HG03439 (cell line): ENCODE measurements around the gene HLA-DMB.

Experiments
- ATAC-seq: cut with Tn5 transposase; IDR thresholded peaks from one replicate; pipeline ENCODE4 v1.9.1; 2021; ENCODE audit warnings: mild to moderate bottlenecking, moderate library complexity; ENCODE audit not compliant: unreplicated experiment

HLA-DMB gene

DNA sequence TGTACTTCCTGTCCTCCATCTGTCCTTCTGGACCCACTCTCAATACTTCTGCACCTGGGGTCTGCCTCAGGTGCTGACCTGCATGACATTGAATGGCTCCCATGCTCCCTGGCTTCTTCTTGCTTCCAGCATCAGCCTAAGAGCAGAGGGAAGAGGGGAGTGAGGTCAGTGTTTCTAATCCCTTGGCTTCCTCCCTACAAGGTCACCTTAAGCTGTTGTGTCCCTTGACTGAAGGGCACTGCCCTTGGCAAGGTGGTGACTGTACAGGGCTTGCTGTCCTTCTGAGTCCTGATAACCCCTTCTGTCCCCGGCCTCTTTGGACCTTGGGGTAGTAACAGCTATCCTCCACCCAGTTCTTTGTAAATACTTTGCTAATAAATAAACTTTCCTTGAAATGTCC is 9.6 kb downstream of the HLA-DMB start:
- no peak for ATAC-seq

DNA sequence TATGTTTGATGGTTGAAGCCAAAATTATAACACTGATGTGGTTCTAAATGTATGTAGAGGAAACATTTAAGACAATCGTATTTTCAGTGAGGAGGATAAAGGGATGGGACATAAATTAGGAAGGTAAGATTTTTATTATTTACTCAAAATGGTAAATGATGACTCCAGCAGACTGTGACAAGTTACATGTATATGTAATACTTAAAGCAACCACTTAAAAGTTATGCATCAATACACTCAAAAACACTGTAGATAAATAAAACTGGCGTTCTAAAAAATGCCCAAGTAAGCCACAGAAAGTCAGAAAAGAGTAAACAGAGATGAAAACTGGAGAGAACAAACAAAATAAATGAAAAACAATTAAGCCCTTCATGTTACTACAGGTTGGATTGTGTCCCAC is 18.7 kb downstream of the HLA-DMB start:
- ATAC-seq = no peak

DNA sequence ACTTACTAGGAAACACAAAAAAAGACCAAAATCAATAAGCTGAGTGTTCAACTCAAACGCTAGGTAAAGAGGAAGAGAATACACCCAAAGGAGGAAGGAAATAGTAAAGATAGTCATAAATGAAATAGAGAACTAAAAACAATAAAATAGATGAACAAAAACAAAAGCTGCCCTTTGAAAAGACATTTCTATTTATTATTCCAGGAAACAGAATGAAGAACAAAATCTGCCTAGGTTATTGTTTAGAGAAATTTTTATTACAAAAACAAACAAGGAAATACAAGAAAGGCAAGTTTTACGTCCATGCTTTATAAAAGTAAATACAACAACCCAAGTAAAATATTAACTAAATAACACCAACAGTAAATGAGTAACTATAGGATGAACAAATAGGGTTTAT is 20.1 kb downstream of the HLA-DMB start:
- ATAC-seq = no peak

DNA sequence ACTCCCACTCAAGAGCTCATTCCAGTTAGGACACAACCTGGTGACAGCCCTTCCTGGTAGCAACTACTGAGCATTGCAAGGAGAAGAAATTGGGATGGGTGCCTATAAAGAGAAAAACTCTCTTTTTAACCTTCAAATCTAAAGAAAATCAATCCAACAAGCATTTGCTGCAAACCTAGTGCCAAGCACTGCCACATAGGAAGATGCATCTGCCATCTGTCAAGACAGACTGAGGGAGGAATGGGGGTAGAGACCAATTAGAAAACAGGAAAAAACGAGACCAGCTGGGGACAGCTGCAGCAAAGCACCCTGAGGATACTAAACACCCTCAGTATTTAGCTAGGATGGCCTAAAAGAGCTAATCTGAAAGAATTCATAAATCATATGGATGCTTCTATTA is 27.9 kb downstream of the HLA-DMB start:
- ATAC-seq = no peak

DNA sequence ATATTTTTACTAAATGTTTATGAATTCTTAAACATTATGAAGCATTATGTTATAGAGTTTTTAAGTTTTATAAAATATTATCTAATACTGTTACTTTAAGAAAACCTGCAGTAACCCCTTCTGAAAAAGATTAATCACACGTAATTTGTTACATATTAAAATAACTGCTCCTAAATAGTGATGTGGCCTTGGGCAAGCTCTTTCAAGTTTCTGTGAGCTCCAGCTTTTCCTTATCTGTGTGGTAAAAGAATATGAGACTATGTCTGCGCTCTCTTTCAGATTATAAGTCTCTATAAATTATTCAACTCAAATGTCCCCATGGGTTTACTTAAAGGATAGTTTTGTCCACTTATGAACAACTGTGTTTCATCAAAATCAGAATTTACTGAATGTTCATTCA is 31.9 kb downstream of the HLA-DMB start:
- no peak for ATAC-seq

DNA sequence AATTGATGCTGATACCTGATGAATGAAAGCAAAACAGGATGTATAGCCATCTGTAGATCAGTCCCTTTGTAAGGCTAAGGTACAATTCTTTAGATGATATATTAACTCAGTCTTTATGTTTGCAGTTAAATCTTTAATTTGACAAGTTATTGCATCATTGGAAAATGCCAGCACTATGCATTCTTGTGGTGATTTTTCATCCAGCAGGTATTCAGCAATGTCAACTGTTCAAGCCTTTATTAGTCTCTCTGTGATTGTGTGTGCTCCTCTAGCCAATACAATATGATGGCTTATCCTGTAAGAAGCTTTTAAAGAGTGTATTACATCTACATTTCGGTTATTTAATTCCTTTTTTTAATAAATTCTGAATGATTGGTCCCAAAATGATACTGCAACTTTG is 34.3 kb downstream of the HLA-DMB start:
- no peak for ATAC-seq

DNA sequence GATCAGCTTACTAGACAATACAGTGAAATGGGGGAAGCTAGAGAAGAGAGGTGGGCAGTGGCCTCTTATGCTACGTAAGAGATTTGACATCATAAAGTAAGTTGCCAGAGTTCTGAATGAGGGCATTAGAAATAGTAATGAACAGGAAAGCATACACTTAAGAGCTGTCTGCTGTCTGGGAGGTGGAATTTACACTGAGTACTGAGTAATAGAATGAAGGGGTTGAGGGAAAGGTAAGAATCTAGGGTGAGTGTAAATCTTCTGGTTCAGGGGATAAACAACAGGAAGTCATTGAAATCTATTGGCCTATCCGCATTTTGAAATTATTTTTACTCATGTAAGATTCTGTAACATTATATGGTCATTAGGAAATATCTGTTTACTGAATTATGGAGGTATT is 35.8 kb downstream of the HLA-DMB start:
- no peak for ATAC-seq

DNA sequence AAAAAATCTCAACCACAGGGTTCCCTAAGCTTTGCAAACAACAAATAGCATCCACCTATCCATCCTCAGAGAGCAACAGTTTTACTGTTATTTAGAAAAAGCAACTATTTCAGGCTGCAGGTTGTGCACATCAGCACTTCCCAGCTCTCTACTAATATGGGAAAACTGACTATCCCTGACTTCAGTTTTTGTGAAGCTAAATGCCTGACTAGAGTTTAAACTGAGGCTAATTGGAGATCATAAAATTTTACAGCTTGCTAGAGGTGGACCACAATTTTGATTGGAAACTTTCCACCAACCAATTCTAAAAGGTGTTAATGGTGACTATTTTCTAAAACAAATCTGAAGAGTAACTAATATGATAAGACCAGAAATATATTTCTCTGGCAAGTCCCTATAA is 36.9 kb downstream of the HLA-DMB start:
- ATAC-seq = no peak

DNA sequence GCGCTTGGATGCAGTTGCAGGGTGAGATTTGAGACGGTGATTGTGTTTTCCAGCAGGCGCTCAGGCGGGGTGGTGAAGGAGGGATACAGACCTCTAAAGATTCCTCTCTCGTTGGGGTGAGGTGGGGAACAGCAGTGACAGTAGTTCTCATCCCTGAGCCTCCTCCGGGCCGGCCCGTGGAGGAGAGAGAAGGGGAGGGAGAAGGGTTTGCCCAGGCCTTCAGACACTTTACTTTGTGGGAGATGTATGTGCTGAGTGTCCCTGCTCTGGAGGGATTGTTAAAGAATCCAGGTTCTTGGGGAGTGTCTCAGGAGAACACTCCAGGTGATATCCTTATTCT is 45.9 kb downstream of the HLA-DMB start:
- peak; percentile 26 for ATAC-seq

DNA sequence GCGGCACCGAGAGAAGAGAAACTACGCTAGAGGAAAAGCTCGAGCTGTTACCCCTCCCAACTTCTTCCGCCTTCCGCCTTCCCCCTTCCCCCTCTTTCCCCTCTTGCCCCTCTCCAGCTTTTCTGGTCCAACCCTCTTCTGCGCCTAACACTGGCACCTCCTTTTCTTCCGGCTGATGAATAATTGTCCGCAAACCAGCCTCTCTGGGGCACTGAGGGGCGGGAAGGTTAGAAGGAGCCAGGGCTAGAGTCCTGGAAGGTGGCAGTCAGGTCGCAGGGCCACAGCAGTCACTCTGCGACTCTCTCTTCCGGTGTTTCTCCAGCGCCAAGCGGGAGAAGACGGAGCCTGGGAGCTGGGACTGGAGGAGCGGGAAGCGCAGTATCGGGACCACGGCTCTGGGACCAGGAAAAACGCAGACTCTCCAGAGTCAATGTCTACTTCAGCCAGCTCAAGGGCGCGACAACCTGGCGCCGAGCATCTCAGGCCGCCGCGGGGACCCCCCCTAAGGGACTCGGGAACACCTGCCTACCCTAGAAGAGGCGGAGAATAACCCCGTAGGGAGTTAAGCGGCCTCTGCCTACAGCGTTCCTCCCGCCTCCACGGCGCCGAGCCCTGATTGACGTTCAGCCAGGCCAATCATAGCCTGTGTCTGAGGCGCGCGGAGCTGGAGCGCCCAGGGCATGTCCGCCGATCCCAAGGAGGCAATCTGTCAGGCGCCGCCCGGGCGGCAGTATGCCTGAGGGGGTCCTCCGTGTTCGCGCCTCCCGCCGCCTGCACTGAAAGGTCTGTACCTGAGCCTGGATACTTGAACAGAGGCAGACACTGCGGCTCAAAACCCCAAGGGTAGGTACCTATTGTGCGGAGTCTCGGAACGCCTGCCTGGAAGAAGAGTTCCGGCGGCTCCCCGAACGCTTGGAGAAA is 46.5 kb downstream of the HLA-DMB start:
- ATAC-seq = peak; percentile 95

DNA sequence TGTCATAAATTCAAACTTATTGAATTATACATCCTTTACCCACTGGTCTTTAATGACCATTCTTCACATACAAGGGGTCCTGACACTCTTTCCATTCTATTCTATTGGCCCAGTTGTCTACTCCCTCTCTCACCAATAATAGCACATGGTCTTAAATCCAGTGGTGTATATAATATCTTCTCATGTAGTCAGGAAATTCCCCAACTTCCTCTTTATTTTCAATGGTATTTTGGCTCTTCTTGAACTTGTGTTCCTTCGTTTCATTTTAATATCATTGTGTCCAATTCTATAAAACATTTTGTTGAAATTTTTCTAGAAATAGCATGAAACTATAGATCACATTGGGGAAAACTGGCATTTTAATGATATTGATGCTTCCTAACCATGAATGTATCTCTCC is 50.0 kb downstream of the HLA-DMB start:
- no peak for ATAC-seq

DNA sequence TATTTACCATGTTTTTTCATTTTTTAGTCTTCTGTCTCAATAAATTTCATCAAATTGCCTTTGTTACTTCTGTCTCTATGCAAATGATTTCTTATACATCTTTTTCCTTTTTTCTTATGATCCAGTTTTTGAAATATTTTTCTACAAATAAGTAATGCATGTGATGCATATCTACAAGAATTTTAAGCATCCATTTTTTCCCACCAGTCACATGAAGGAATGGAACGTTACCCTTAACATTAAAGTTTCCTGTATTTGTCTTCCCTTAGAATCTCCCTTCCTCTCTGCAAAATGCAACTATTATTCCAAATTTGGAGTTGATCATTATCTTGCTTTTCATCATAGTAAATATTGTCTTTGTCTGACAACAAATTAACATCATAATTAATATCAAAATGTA is 51.3 kb downstream of the HLA-DMB start:
- no peak for ATAC-seq

DNA sequence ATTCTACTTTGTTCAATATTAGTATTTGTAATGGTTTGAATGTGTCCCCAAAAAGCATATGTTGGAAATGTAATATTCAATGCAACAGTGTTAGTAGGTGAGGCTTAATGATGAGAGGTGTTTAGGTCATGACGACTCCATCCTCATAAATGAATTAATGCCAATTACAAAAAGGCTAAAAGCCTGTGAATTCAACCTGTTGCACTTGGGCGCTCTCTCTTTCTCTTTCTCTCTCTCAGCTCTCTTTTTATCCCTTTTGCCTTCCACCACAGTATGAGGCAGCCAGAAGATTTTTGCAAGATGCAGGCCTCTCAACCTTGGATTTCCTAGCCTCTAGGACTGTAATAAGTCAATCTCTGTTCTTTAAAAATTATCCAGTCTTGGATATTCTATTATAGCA is 52.3 kb downstream of the HLA-DMB start:
- ATAC-seq = no peak

DNA sequence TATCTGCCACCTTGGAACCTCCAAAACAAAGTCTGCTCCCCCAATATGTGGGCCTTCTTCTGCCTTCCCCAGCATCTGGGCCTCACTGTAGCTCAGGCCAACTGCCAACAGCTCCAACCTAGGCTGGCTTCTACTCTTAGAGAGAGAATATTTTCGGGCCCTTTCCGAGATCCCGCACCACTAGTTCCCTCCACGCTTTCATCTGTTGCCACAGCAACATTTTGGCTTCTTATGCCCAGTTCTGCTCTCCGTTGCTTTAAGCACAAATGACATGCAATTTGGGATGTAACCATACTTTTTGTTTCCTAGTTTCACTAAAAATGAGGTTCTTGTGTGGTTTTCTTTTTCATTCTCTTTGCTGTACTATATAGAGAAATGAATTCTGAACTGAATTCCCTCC is 53.2 kb downstream of the HLA-DMB start:
- no peak for ATAC-seq

DNA sequence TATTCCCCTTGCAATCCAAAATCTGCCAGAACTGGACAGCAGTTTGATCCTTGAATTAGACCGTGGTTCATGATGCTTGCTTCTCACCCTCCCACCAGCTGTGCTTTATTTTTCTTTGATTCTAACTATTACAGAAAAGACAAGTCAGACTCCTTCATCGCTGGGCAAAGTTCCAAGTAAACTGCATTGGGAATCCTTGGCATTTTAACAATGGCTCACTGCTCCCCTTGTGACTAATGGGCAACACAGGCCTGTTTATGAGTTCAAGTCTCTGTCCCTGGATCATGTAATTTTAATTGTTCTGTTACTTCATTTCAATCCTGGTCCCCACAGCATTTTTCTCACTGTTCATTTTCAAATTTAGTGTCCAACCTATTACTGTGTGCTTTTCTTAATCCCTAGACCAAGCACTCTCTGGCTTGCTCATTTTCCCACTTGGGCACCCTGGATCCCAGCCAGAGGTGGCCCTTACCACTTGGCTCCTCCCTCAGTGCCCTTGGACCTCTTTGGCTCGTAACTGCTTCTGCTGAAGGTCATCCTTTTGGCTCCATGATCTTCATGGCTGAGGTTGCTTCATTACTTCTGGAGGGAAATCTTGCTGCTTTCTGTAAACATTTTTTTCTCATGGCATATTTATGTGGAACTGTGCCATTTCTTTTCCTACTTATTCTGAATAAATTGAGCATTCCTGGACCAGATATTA is 54.0 kb downstream of the HLA-DMB start:
- ATAC-seq = no peak

DNA sequence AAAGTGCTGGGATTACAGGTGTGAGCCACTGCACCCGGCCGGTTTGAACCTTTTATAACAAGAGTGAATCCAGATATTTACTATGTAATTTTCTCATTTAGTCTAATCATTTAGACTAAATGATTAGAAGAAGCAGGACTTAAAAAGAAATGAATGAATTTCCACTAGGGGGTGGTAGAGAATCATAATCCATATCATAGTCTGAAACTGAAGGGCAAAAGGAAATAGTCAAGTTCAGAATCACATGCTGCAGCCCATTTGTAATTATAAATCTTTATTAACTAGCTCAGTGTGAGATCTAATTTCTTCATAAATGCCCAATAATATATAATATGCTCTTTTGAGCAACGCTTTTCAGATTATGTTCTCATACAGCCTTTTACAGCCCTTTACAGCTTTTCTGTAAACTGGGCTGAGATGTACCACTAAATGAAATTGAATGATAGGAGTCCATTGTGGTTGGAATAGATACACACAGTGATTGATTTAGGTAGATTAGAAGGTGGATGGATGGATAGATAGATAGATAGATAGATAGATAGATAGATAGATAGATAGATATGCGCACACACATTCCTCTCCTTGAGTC is 55.0 kb downstream of the HLA-DMB start:
- no peak for ATAC-seq
